GM19468 (cell line): ENCODE data around the gene NAIF1.
"Not testable (repeated sequence)": the region's sequence is repeated elsewhere in the genome, so short reads cannot be mapped to it uniquely, and the experiment has no call there.

Source experiments
- ATAC-seq: cut with Tn5 transposase; IDR thresholded peaks from one replicate; pipeline ENCODE4 v1.9.1; 2021; ENCODE audit warnings: mild to moderate bottlenecking, moderate library complexity, moderate number of reproducible peaks; ENCODE audit not compliant: unreplicated experiment; ENCODE audit errors: extremely low read depth

The NAIF1 gene

DNA sequence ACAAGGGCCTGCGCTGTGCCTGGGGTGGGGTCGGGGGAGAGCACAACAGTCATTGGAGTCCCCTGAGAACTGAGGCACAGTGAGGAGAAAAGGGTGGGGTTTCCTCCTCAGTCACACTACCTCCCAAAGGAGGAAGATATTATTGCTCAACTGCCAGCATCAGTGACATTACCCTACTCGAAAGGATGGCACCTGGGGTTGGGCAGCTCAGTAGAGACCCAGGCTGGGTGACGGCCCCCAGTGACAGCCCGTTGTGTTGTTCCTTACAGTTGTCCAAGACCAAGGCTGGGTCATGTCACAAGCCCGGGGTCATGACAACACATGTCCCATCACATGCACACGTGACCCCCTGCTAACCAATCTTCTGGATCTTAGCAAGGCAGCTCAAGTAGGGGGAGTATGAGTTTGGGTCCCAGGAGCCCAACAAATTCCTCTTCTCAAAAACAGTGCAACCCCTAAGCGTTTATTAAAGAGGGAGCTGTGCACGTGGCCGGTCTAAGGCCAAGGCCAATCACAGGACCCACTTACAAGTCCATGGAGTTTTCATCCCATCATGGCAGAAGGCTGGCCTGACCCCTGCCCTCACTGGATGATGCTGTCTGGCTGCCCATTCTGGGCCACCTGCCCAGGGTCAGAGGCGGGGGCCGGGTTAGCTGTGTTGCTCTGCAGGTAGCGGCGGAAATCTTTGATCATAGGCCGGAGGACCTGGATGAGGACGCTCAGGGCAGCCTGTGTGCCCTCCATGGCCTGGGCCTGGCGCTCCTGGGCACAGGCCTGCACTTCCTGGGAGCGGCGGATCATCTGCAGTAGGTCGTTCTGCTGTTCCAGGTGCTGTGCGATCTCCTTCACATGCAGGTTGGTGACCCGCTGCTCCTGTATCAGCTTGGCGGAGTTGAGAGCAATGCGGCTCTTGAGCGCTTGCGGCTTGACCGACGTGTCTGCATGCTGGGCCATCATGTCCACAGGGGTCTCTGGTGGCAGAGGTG lies 4.0 kb downstream of the NAIF1 start:
- no peak for ATAC-seq

DNA sequence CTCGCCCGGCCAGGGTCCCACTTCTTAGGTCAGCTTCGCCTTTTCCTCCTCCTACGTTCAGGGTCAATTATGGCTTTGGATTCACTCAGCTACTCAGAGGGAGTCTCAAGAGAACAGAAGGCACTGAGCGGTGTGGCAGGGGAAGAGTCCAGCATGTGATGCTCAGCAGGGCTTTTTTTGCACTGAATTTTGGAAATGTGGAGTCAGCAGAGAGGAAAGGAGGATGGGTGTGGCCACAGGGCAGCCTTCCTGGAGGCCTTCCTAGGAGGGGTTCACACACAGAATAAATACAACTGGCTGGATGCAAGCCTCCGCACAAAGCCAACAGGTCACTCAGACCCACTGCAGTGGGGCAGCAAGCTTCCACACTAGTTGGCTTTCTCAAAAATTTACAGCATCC lies 4.8 kb downstream of the NAIF1 start:
- ATAC-seq = no peak

DNA sequence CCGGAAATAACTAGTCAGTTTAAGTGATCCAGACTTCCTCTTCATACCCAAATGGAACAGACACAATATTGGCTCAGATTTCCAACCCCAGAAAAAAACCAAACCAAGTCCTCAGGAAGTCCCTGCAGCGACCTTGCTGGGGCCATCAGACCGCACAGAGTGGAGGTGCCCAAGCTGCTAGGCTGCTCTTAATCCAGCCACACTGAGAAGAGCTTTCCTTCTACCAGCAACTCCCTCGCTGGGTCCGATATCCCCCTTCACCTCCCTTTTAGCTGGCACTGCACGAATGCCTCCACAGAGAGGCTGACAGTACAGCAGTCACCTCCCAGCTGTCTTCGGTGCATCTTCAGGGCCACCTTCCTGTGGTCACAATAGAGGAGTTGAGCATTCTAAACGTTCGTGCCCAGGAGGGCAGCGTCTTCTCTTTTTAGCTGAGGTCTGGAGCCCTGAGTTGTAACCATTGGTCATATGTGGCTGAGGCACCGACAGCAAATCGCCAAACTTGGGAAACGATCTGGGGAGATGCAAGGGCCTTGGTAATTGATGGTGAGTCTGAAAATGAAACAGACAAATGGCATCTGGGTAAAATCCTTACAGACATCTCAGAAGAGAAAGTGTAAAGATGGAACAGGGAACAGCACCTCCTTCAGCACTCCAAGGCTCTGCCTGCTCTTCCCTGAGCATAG lies 5.7 kb downstream of the NAIF1 start:
- ATAC-seq = no peak

DNA sequence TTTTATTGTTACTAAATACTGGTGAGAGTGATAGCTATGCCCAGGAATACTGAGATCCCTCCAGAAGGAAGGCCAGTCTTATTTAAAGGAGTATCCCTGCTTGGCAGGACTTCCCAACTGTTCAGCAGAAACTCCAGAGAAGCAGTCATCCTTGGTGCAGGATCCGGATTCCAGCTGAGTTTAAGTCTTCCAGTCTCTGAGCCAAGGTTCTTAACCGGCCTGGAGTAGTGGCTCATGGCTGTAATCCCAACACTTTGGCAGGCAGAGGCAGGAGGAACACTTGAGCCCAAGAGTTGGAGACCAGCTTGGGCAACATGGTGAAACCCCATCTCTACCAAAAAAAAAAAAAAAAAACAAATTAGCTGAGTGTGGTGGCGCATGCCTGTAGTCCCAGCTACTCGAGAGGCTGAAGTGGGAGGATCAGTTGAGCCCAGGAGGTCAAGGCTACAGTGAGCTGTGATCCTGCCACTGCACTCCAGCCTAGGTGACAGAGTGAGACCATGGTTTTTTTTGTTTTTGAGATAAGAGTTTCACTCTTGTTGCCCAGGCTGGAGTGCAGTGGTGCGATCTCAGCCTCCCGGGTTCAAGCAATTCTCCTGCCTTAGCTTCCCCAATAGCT lies 7.6 kb downstream of the NAIF1 start:
- no peak for ATAC-seq

DNA sequence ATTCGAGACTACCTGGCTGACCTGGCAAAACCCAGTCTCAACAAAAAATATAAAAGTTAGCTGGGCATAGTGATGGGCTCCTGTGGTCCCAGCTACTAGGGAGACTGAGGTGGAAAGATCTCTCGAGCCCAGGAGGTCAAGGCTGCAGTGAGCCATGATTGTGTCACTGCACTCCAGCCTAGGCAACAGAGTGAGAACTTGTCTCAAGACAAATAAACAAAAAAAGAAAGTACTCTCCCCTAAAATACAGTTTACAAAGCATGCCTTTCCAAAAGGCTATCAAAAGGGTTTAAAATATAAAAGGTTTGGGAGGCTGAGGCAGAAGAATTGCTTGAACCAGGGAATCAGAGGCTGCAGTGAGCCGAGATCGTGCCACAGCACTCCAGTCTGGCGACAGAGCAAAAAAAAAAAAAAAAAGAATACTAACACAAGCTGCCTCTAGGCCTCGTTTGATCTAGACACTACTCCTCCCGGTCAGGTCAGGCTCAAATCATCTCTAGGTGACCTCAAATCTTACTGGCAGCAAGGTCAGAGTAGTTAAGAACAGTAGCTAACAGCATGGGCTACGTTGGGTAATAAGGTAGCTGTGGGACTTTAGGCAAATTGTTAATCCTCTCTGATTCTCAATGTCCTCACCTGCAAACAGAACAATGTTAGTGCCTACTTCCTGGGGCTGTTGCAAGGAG lies 9.3 kb downstream of the NAIF1 start:
- no peak for ATAC-seq

DNA sequence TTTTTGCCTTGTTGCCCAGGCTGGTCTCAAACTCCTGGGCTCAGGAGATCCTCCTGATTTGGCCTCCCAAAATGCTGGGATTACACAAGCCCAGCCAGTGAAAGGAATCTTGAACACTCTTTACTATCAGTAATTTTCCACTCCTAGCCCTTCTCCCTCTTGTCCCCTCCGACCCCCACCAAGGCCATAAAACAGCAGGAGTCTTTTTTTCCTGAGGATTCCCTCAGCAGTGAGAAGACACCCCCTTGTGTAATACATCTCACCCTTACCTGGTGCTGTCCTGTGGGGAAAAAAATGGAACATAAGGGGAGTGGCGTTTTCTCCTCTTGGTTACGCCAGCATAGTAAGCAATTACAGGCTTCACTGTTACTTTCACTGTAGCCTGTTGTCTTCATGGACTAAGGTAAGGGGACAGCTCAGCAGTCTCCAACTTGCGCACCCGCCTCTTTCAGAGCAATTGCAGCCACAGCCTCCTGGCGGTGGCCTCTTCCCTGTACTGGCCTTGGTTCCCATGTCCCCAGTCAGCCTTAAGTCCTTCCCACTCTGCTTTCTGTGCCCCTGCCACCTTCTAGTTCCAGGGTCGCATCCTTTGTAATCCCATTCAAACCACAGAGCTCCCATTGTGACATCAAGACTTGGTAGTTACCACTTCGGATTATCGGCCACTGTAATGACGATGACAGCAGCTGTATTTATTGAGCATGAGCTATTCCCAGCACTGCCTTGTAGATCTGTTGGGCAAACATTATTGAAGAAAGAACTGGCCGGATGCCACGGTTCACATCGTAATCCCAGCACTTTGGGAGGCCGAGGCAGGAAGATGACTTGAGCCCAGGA lies 10.0 kb downstream of the NAIF1 start:
- no peak for ATAC-seq

DNA sequence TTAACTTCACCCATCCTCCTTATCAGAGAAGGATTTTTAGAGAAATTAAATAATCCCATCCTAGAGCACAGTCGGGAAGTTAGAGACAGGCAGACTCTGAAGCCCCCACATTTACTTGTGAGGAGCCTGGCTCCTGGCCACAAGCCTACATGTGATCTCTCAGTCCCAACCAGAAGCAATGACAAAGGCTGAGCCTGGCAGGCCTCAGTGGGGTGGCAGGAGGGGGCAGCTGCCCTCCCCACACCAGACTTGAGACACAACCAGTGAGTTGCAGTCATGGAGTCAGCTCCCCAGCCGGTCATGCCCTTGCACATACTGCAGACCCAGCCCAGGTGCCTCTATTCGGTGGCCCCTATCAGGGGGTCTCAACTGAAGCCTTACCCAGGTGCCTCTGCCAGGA lies 11.0 kb downstream of the NAIF1 start:
- no peak for ATAC-seq

DNA sequence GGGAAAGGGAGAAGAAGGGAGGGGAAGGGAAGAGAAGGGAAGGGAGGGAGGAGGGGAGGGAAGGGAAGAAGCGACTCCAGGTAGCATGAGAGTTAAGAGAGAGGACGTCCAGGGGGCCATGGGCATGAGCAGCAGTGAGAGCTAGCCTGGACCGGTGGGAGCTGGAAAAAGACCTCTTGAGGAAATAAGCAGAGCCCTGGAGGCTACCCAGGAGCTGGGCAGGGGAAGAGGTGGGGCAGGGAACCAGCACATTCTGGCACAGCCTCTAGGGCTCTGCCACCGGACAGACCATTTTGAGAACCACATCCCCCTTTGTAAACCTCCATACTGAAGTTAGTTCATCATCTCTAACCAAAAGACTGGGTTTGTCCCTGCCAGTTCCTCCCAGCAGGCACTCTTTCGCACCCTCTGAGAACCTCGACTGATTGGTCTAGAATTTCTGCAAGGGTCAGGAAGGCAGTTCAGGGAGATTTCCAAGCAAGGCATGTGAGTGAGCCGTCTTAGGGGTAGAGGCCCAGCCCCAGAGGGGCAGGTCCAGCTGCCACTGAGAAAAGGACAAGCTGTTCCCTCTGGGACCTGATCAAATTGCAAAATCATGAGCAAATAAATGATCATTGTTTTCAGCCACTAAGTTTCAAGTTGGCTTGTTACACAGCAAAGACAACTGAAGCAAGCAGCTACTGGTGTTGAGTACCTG lies 11.6 kb downstream of the NAIF1 start:
- no peak for ATAC-seq

DNA sequence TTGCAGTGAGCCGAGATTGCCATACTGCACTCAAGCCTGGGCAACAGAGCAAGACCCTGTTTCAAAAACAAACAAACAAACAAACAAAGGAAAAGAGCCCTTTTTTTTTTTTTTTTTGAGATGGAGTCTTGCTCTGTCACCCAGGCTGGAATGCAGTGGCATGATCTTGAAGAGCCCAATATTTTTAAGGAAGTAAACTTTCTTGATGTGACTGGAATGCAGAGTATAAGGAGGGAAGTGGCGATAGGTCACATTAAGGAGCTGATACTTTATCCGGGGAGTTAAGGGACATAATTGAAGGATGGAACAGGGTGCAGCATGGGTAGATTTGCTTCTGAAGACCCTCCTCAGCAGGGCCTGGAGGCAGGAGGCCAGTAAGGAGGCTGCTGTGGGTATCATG lies 13.0 kb downstream of the NAIF1 start:
- ATAC-seq = no peak

DNA sequence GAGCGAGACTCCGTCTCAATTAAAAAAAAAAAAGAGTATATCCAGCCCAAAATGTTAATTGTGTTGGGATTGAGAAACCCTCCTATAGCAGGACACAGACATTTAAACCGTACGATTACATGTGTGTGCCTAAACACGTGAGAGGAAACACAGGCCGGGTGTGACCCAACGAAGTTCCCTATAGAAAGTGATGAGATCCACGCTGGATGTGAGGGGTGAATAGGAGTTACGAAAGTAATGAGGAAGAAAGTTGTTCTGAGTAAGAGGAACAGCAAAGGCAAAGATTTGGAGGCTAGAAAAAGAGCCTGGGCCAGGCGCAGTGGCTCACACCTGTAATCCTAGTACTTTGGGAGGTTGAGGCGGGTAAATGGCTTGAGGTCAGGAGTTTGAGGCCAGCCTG lies 13.6 kb downstream of the NAIF1 start:
- no peak for ATAC-seq

DNA sequence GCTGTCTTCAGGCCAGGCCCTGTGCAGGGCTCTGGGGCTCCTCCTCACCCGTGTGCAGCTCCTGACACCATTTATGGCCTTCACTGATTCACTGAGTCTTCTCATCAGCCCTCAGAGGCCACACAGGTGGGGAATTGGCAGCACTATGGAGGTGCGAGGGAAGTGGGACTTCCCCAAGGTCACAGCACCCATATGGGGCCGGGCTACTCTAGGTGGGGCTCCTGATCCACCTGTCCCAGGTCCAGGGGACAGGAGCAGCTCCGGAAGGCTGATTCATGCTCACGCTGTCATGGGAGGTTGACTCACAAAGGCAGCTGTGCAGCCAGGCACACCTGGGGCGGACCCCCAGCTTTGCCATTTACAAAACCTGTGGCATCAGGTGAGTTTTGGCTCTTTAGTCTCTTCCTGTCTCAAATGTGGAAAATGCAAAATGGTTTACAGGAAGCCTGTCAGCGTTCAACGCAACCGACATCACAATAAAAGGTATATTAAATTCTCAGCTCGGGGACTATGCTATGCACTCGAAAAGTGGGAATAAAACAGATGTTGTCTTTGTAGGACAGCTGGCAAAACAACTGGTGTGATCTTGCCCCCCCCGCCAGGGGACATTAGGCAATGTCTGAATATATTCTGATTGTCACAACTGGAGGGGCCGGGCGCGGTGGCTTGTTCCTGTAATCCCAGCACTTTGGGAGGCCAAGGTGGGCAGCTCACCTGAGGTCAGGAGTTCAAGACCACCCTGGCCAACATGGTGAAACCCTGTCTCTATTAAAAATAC lies 15.0 kb downstream of the NAIF1 start:
- ATAC-seq = no peak

DNA sequence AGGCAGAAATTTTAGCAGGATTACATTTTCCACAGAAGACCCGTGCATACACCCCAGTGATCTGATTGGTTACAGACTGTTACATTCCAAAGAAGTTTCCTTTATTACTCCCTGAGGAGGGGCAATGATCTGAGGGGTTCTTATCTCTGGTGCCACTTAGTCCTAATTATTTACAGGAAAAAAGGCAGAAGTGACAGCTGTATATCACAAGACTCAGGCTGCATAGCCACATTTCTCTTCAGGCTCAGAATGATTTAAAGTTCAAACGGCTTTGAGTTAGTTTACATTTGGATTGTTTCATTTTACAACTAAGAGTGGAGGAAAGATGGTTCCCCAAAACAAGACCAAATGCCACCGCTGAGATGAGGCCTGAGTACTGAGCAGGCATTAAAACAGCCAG lies 17.3 kb downstream of the NAIF1 start:
- no peak for ATAC-seq

DNA sequence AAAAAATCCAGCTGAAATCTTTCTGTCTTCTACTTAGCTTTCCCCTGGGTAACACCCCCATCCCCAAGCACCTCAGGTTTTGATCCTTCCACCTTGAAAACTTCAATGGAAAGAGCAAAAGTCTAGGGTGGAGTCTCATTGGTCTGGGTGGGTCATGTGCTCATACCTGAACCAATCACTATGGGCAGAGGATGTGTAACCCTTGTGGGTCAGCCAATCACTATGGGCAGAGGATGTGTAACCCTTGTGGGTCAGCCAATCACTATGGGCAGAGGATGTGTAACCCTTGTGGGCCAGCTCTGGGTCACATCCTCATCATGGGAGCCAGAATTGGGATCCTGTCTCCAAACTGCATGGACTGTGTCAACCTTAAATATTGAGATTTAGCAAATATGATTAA lies 18.5 kb downstream of the NAIF1 start:
- ATAC-seq = no peak

DNA sequence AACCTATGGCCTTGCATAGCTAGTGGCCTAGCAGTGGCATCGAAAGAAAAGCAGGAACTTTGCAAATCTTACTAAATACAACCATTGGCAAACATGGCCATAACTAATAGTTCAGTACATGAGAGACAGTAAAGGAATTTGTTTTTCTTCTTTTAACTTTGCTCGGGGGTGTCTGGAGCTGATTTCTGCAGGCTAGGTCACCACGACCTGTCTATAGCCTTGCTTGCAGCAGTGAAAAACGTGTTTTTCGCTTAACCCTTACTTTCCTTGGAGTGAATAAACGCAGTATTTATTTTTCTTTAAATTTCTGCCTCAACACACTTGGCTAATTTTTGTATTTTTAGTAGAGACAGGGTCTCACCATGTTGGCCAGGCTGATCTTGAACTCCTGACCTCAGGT lies 19.9 kb downstream of the NAIF1 start:
- ATAC-seq = no peak

DNA sequence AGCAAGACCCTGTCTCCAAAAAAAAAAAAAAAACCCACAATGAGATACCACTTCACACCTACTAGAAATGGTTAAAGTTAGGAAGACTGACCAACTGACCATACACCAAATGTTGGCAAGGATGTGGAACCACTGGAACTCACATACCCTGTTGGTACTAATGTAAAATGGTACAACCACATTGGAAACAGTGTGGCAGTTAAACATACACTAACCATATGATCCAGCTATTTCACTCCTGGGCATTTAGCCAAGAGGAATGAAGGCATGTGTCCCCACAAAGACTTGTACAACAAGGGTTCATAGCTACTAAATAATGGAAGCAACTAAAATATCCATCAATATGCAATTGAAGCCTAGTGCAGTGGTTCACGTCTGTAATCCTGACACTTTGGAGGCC lies 21.3 kb downstream of the NAIF1 start:
- no peak for ATAC-seq

DNA sequence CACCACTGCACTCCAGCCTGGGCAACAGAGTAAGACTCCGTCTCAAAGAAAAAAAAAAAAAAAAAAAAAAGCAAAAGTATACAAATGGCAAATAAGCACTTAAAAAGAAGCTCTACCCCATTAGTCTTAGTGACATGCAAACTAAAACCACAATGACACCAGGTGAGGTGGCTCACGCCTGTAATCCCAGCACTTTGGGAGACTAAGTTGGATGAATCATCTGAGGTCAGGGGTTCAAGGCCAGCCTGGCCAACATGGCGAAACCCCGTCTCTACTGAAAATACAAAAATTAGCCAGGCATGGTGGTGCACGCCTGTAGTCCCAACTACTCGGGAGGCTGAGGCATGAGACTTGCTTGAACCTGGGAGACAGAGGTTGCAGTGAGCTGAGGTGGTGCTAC lies 21.7 kb downstream of the NAIF1 start:
- not testable (repeated sequence) for ATAC-seq

DNA sequence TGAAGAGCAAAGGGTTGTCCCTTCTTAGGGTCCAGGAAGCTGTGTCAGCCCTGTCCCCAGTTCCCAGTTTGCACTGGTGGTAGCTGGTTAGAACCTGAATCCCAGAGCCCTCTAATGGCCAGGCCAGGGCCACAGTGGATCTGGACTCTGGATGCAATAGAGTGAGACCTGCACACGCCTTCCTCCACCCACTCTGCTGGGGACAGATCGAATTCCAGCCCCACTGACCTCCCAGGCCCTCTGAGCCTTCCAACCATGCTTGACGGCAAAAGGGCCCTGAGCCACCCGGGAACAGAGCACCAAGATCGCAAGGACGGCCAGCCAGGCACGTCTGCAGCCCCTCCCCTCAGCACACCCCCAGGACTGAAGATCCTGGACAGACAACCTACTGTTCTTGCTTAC lies 23.7 kb downstream of the NAIF1 start:
- no peak for ATAC-seq

DNA sequence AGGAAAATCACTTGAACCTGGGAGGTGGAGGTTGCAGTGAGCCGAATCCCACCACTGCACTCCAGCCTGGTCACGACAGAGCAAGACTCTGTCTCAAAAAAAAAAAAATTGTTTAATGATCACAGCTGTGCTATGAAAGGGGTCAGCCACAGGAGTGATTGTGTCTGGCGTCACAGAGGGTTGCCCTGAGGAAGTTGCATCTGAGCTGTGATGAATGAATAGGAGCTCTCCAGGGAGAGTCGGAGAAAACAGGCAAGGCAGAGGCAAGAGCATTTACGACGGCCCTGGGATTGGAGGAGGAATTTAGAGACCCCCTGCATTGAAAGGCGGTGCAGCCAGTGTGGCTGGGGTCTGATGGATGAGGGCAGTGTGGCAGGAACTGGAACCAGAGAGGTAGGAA lies 25.1 kb downstream of the NAIF1 start:
- ATAC-seq = no peak
